SK-N-SH (cell line): Measurements from ENCODE around the gene EVI5. TPM values are rescaled to one million over a fixed set of nuclear protein-coding genes. Genes with fewer than 3 reads are reported as not detected.
"Not testable (repeated sequence)": the region's sequence is repeated elsewhere in the genome, so short reads cannot be mapped to it uniquely, and the experiment has no call there.

ENCODE experiments used
- CTCF ChIA-PET: fragments of 300-600, 350-600 bp; formaldehyde crosslinking; extraction: SDS; loops from one replicate; lab custom pipeline; 2021; lab: Yijun Ruan, JAX
- POLR2A ChIA-PET: fragments of 350-600 bp; sonication (Branson Sonifier 250); formaldehyde crosslinking; extraction: SDS; loops from one replicate; lab custom pipeline; 2020; ENCODE audit warnings: antibody characterized with exemption, inconsistent platforms; lab: Yijun Ruan, JAX
- DNase-seq: peaks from one replicate; pipeline ENCODE4 v3.0.0; 2012
- H2AFZ ChIP-seq: fragments of 200-600 bp; sonication (generic); 2 replicates; pipeline ENCODE4 v1.8.1; 2016; ENCODE audit warnings: antibody characterized with exemption, mild to moderate bottlenecking, low read depth
- H3F3A ChIP-seq: fragments of 200-600 bp; sonication (generic); replicated peaks from 2 replicates; pipeline ENCODE3; 2016; ENCODE audit warnings: antibody characterized with exemption, mild to moderate bottlenecking; ENCODE audit not compliant: insufficient read depth
- H3K27ac ChIP-seq, 2 experiments: fragments of 200-500 bp in 1 of 2; fragments of 200-600 bp in 1 of 2; sonication (Bioruptor generic) in 1 of 2; sonication (generic), shearing (Covaris generic) in 1 of 2; 2 replicates each; pipeline versions ENCODE4 v1.5.1 to v1.6.1; 2014 to 2016; ENCODE audit warnings: low read depth in 2 of 2, inconsistent platforms in 1 of 2, low read length in 1 of 2, mild to moderate bottlenecking in 1 of 2, mixed read lengths in 1 of 2
- H3K27me3 ChIP-seq: fragments of 200-600 bp; sonication (generic), shearing (Covaris generic); 2 replicates; pipeline ENCODE4 v1.6.1; 2016; ENCODE audit warnings: mixed run types; ENCODE audit not compliant: insufficient read depth
- H3K36me3 ChIP-seq, 2 experiments: fragments of 200-500 bp in 1 of 2; fragments of 200-600 bp in 1 of 2; sonication (Bioruptor generic) in 1 of 2; sonication (generic) in 1 of 2; replicated peaks in 1 of 2; 2 replicates each; pipeline versions ENCODE3 to v1.5.1; 2014 to 2016; ENCODE audit warnings: low read length in 1 of 2, mild to moderate bottlenecking in 1 of 2; ENCODE audit not compliant: insufficient read depth in 2 of 2, control insufficient read depth in 1 of 2
- H3K4me1 ChIP-seq, 2 experiments: fragments of 200-500 bp in 1 of 2; fragments of 200-600 bp in 1 of 2; sonication (Bioruptor generic) in 1 of 2; sonication (generic), shearing (Covaris generic) in 1 of 2; 2 replicates each; pipeline versions ENCODE4 v1.5.1 to v1.6.1; 2014 to 2016; ENCODE audit warnings: low read depth in 1 of 2, low read length in 1 of 2, mixed run types in 1 of 2; ENCODE audit not compliant: insufficient read depth in 2 of 2, control insufficient read depth in 1 of 2
- H3K4me2 ChIP-seq: fragments of 200-600 bp; sonication (generic), shearing (Covaris generic); 2 replicates; pipeline ENCODE4 v1.6.1; 2017; ENCODE audit warnings: mixed run types
- H3K4me3 ChIP-seq, 2 experiments: fragments of 200-500 bp in 1 of 2; fragments of 200-600 bp in 1 of 2; sonication (Bioruptor generic) in 1 of 2; sonication (generic), shearing (Covaris generic) in 1 of 2; 2 replicates each; pipeline versions ENCODE4 v1.5.1 to v1.8.1; 2014 to 2016; ENCODE audit warnings: low read depth in 2 of 2, inconsistent platforms in 1 of 2, low read length in 1 of 2, mild to moderate bottlenecking in 1 of 2, mixed read lengths in 1 of 2, moderate library complexity in 1 of 2
- H3K79me2 ChIP-seq: fragments of 200-600 bp; sonication (generic); 2 replicates; pipeline ENCODE4 v1.8.1; 2017; ENCODE audit warnings: mild to moderate bottlenecking; ENCODE audit not compliant: insufficient read depth
- H3K9ac ChIP-seq: fragments of 200-600 bp; sonication (generic); 2 replicates; pipeline ENCODE4 v1.6.1; 2017; ENCODE audit warnings: mixed run types
- H3K9me2 ChIP-seq: fragments of 200-600 bp; sonication (generic); 2 replicates; pipeline ENCODE4 v1.6.1; 2017; ENCODE audit warnings: mixed run types
- H3K9me3 ChIP-seq: fragments of 200-600 bp; sonication (generic); 2 replicates; pipeline ENCODE4 v1.6.1; 2017; ENCODE audit warnings: mixed run types, mild to moderate bottlenecking, moderate library complexity
- H4K20me1 ChIP-seq: fragments of 200-600 bp; sonication (generic); 2 replicates; pipeline ENCODE4 v1.6.1; 2017; ENCODE audit warnings: mild to moderate bottlenecking, mixed run types; ENCODE audit not compliant: insufficient read depth
- EP300 ChIP-seq, 2 experiments: IDR thresholded peaks; 2 replicates each; pipeline versions ENCODE4 v1.4.0 to v1.6.1; 2012; ENCODE audit warnings: borderline replicate concordance in 1 of 2, low read depth in 1 of 2, low read length in 1 of 2
- GATA2 ChIP-seq: sonication (generic); formaldehyde crosslinking; IDR thresholded peaks from 2 replicates; pipeline ENCODE4 v1.5.0; 2020; ENCODE audit warnings: mild to moderate bottlenecking, missing genetic modification reagents
- RXRA ChIP-seq: IDR thresholded peaks from 2 replicates; pipeline ENCODE4 v1.4.0; 2012; ENCODE audit warnings: low read depth, mild to moderate bottlenecking, borderline replicate concordance
- SMC3 ChIP-seq: IDR thresholded peaks from 2 replicates; pipeline ENCODE4 v1.6.1; 2012; ENCODE audit warnings: low read depth, low read length, improper control_type of control experiment
- USF2 ChIP-seq: fragments of 150-350 bp; IDR thresholded peaks from 2 replicates; pipeline ENCODE4 v1.6.1; 2017; ENCODE audit warnings: antibody characterized with exemption, low read length, low read depth, borderline replicate concordance
- ZBTB33 ChIP-seq: IDR thresholded peaks from 2 replicates; pipeline ENCODE4 v1.4.0; 2012; ENCODE audit warnings: low read depth, borderline replicate concordance
- WGBS: methylation state at CpG from one replicate; pipeline ENCODE4 v1.1.6; 2017; ENCODE audit warnings: low lambda C conversion rate; 5-methylcytosine and 5-hydroxymethylcytosine counted together
- polyA plus RNA-seq, 3 experiments: library from polyadenylated mRNA; depleted of rRNA; stranded (reverse); fragments of >200 nt; gene quantifications; 2 replicates each; pipeline ENCODE4 v1.2.3, GENCODE V29; 2012
- TF ChIP-seq, protein P1 (sequence below): fragments of 150-350 bp; IDR thresholded peaks from 2 replicates; pipeline ENCODE4 v1.6.1; 2016; ENCODE audit warnings: mild to moderate bottlenecking, low read depth, low read length

EVI5 gene
- polyA plus RNA-seq, 1 of the 3 experiments (the other 2 are of a cell fraction), result 5.7 TPM

GRCh38 chr1:92721886-92722285 is 63.0 kb downstream of the EVI5 start:
- peaks cover 0 to 4% of the 10 kb centered on the region in 2 experiments for H3K36me3 ChIP-seq
- H3K4me3 ChIP-seq, result no peak overlapping the region
- ChIA-PET POLR2A (no interaction called here), CTCF (no interaction called here)
- no peaks in the 10 kb centered on the region for H3K27me3 ChIP-seq
- H3K9me2 ChIP-seq, result no peaks in the 10 kb centered on the region
- no peaks in the 10 kb centered on the region for H3K9me3 ChIP-seq
- no peak for DNase-seq
- H2AFZ ChIP-seq, result no peak overlapping the region
- peaks cover 26% of the 10 kb centered on the region; the same call in 1 of the 2 replicates for H3K79me2 ChIP-seq
- H3K4me2 ChIP-seq, result no peak overlapping the region
- H3K9ac ChIP-seq, result no peak overlapping the region
- peaks cover 4% of the 10 kb centered on the region for H3F3A ChIP-seq
- no peaks in the 10 kb centered on the region for H4K20me1 ChIP-seq
- no peak overlapping the region for H3K27ac ChIP-seq
- H3K4me1 ChIP-seq, result no peaks in the 10 kb centered on the region
- TF ChIP-seq, protein P1, sequence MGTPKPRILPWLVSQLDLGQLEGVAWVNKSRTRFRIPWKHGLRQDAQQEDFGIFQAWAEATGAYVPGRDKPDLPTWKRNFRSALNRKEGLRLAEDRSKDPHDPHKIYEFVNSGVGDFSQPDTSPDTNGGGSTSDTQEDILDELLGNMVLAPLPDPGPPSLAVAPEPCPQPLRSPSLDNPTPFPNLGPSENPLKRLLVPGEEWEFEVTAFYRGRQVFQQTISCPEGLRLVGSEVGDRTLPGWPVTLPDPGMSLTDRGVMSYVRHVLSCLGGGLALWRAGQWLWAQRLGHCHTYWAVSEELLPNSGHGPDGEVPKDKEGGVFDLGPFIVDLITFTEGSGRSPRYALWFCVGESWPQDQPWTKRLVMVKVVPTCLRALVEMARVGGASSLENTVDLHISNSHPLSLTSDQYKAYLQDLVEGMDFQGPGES, result no peak
- TF ChIP-seq USF2 (no peak), EP300 (IDR thresholded peaks at IDR 0.05; ENCODE audit: borderline replicate concordance in 1 of 2, low read depth in 1 of 2, low read length in 1 of 2) (no peak), ZBTB33 (no peak), SMC3 (no peak), GATA2 (CRISPR knock-in tag) (no peak), RXRA (no peak)

- H3K9me2 ChIP-seq, H3K27me3 ChIP-seq, H3K4me3 ChIP-seq, H3K27ac ChIP-seq, DNase-seq, H3K4me2 ChIP-seq, CTCF ChIA-PET, H3K9ac ChIP-seq, H3F3A ChIP-seq, H2AFZ ChIP-seq, POLR2A ChIA-PET, H3K4me1 ChIP-seq, H4K20me1 ChIP-seq, H3K9me3 ChIP-seq, H3K36me3 ChIP-seq: not testable (repeated sequence)
- H3K79me2 ChIP-seq, result peaks cover 26% of the 10 kb centered on the region; the same call in 1 of the 2 replicates
- 95% methylated on average over 2 of the region's 2 CpGs for WGBS
These were observed 63.8 kb downstream of the EVI5 start for GRCh38 chr1:92721157-92721556.

DNA sequence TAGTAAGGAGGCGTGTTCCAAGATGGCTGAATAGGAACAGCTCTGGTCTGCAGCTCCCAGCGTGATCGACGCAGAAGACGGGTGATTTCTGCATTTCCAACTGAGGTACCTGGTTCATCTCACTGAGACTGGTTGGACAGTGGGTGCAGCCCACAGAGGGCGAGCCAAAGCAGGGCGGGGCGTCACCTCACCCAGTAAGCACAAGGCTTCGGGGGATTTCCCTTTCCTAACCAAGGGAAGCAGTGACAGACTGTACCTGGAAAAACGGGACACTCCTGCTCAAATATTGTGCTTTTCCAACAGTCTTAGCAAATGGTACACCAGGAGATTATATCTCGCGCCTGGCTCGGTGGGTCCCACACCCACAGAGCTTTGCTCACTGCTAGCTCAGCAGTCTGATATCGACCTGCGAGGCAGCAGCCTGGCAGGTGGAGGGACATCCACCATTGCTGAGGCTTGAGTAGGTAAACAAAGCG is 69.4 kb downstream of the EVI5 start:
- H4K20me1 ChIP-seq, H2AFZ ChIP-seq, H3K9me3 ChIP-seq, H3K4me2 ChIP-seq, H3K36me3 ChIP-seq, H3K27me3 ChIP-seq, POLR2A ChIA-PET, DNase-seq, H3K27ac ChIP-seq, H3K4me1 ChIP-seq, CTCF ChIA-PET, H3K4me3 ChIP-seq, H3F3A ChIP-seq, H3K9ac ChIP-seq, H3K9me2 ChIP-seq: not testable (repeated sequence)
- 97% methylated on average over 9 of the region's 16 CpGs for WGBS
- H3K79me2 ChIP-seq, result peaks cover 14% of the 10 kb centered on the region; the same call in 1 of the 2 replicates
